Vagina (tissue), 2 donors: Measurements from ENCODE around the gene PML.

Source experiments
- POLR2AphosphoS5 ChIP-seq, 2 donors: sonication (generic); formaldehyde crosslinking; IDR thresholded peaks; one replicate each; pipeline ENCODE4 v1.9.0; 2017; ENCODE audit warnings: antibody characterized with exemption in 2 of 2, mild to moderate bottlenecking in 2 of 2, low read depth in 1 of 2; ENCODE audit not compliant: insufficient read depth in 1 of 2
- TF ChIP-seq, protein P1 (sequence below), 3 experiments: fragments of 450-650 bp in 2 of 3; fragments of 200-600 bp in 1 of 3; sonication (generic) in 1 of 3; IDR thresholded peaks; one replicate each; pipeline ENCODE4 v1.5.1; 2017 to 2019; ENCODE audit warnings: antibody characterized with exemption in 3 of 3, mild to moderate bottlenecking in 2 of 3, moderate library complexity in 2 of 3

- no peak for TF ChIP-seq POLR2AphosphoS5 (IDR thresholded peaks at IDR 0.05; ENCODE audit: insufficient read depth in 1 of 2, low read depth in 1 of 2)
- TF ChIP-seq, protein P1, sequence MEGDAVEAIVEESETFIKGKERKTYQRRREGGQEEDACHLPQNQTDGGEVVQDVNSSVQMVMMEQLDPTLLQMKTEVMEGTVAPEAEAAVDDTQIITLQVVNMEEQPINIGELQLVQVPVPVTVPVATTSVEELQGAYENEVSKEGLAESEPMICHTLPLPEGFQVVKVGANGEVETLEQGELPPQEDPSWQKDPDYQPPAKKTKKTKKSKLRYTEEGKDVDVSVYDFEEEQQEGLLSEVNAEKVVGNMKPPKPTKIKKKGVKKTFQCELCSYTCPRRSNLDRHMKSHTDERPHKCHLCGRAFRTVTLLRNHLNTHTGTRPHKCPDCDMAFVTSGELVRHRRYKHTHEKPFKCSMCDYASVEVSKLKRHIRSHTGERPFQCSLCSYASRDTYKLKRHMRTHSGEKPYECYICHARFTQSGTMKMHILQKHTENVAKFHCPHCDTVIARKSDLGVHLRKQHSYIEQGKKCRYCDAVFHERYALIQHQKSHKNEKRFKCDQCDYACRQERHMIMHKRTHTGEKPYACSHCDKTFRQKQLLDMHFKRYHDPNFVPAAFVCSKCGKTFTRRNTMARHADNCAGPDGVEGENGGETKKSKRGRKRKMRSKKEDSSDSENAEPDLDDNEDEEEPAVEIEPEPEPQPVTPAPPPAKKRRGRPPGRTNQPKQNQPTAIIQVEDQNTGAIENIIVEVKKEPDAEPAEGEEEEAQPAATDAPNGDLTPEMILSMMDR (IDR thresholded peaks at IDR 0.05) = no peak
These were observed 65.7 kb downstream of the PML start for GRCh38 chr15:74060251-74060650.
